Lower leg skin (tissue), 3 donors: ENCODE measurements around the gene MYO3B.

ENCODE experiments used
- CTCF ChIP-seq, 3 donors: fragments of 450-650 bp; IDR thresholded peaks; one replicate each; pipeline ENCODE4 v1.5.1; 2016; ENCODE audit warnings: antibody characterized with exemption in 3 of 3, mild to moderate bottlenecking in 3 of 3, moderate library complexity in 2 of 3
- POLR2A ChIP-seq, 2 donors: fragments of 450-650 bp; IDR thresholded peaks; one replicate each; pipeline ENCODE4 v1.6.1; 2016 to 2017; ENCODE audit warnings: antibody characterized with exemption in 2 of 2, mild to moderate bottlenecking in 1 of 2, moderate library complexity in 1 of 2

GRCh38 chr2:170588729-170589128, 410.8 kb downstream of the MYO3B start:
- TF ChIP-seq CTCF (IDR thresholded peaks at IDR 0.05) (no peak), POLR2A (IDR thresholded peaks at IDR 0.05) (no peak)
